ENCODE data around the gene CALM1.
A peak's percentile ranks its signal among the peaks of the same experiment; 100 is the strongest.
"Not testable (repeated sequence)": the region's sequence is repeated elsewhere in the genome, so short reads cannot be mapped to it uniquely, and the experiment has no call there.

Gene CALM1

DNA sequence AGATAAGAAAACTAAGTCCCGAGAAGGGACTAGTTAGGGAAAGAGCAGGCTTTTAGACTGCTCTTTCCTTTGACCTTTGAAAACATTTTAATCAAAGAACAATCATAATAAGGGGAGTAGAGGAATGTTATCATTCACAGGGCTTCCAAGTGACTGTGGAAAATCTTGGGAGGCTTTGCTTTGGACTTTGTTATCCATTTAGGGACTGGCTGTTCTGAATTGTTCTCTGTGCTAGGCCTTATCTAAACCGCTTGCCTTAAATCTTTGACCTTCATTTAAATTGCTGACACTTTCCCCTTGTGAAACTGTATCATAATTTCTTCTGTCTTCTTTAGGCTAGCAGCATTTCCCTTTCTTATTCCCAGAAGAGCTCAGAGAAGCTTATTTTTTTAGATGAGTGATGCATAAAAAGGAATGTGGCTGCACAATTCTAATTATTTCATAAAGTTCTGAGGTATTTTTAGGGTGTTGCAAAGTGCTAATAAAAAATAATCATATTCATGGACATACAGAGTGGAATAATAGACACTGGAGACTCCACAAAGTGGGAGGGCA lies 9.5 kb upstream of the CALM1 start:
- ChIA-PET POLR2A (no interaction called here), CTCF (interaction anchor here (1.9 kb wide), 1 partner anchor 10 kb away, joined by 5 read pairs; the partner anchor contains the start of gene CALM1)
- TF ChIP-seq, protein P1, sequence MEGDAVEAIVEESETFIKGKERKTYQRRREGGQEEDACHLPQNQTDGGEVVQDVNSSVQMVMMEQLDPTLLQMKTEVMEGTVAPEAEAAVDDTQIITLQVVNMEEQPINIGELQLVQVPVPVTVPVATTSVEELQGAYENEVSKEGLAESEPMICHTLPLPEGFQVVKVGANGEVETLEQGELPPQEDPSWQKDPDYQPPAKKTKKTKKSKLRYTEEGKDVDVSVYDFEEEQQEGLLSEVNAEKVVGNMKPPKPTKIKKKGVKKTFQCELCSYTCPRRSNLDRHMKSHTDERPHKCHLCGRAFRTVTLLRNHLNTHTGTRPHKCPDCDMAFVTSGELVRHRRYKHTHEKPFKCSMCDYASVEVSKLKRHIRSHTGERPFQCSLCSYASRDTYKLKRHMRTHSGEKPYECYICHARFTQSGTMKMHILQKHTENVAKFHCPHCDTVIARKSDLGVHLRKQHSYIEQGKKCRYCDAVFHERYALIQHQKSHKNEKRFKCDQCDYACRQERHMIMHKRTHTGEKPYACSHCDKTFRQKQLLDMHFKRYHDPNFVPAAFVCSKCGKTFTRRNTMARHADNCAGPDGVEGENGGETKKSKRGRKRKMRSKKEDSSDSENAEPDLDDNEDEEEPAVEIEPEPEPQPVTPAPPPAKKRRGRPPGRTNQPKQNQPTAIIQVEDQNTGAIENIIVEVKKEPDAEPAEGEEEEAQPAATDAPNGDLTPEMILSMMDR (IDR thresholded peaks at IDR 0.05; ENCODE audit: control extremely low read depth, extremely low read depth, low read depth, missing control alignments): no peak
- no peak for DNase-seq (ENCODE audit: extremely low spot score)

DNA sequence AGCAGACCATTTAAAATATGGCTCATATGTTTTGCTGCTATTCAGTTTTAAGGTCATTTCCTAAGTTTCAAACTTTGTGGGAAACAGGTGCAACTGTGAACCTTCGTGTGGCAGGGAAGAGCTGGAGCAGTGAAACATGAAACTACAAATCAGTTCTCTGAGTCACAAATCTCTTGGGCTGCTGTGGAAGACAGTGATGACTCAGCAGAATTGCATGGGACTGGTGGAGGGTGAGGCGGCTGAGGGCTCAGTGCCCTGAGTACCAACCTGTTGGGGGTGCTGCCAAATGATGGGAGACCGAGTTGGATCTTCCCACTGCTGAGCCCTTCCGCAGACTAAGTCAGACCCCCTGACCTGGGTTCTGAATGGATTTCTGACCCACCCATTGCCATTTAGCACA lies 8.4 kb upstream of the CALM1 start:
- ChIA-PET CTCF (interaction anchor here (3.7 kb wide), 1 partner anchor 13 kb away, joined by 22 read pairs; no protein-coding TSS in a partner anchor), POLR2A (no interaction called here)
- no peak for DNase-seq (ENCODE audit: extremely low spot score)
- TF ChIP-seq, protein P1 (IDR thresholded peaks at IDR 0.05; ENCODE audit: control extremely low read depth, extremely low read depth, low read depth, missing control alignments): no peak

DNA sequence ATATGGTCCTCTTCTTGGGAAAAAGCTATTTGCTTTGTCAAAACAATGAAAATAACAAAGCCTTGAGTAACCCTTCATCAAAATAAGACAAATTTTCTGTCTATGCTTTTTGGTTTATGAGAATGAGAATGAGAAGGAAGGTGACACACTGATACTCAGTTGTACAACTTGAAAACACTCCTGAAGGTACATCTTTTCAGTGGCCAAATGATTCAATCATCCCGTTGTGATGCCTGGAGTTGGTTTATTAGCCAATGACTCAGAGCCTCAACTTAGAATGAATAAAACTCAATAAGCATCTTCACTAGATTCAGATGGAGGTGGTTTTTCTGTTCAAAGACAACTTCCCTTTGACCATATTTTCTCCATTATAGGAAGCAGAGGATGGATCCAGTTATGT lies 7.8 kb upstream of the CALM1 start:
- ChIA-PET CTCF (interaction anchor here (1.4 to 3.7 kb wide), 2 partner anchors 12 to 40 kb away, joined by 3 to 22 read pairs; no protein-coding TSS in a partner anchor), POLR2A (no interaction called here)
- DNase-seq (ENCODE audit: extremely low spot score): no peak
- TF ChIP-seq, protein P1 (IDR thresholded peaks at IDR 0.05; ENCODE audit: control extremely low read depth, extremely low read depth, low read depth, missing control alignments): no peak

DNA sequence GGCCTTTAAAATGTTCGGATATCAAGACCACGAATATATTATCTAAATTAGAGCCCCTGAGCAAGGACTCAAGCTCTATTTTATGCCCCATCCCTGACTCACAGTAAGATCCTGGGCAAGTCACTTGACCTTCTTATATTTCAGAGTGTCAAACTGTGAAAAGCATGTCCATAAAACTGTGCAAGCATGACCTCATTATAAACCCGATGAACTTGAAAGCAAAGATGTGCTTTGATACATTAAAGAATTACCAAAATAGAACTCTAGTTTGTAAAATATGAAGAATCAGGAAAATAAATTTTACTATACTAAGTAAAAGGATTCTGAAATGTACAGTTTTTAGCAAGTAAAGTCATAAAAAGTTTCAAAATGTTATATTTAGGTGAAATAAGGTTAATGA lies 2.9 kb upstream of the CALM1 start:
- no peak for DNase-seq (ENCODE audit: extremely low spot score)
- TF ChIP-seq, protein P1 (IDR thresholded peaks at IDR 0.05; ENCODE audit: control extremely low read depth, extremely low read depth, low read depth, missing control alignments): no peak
- POLR2A ChIA-PET: no interaction called here
- CTCF ChIA-PET: interaction anchor here (1.3 kb wide), 1 partner anchor 60 kb away, joined by 3 read pairs; no protein-coding TSS in a partner anchor

DNA sequence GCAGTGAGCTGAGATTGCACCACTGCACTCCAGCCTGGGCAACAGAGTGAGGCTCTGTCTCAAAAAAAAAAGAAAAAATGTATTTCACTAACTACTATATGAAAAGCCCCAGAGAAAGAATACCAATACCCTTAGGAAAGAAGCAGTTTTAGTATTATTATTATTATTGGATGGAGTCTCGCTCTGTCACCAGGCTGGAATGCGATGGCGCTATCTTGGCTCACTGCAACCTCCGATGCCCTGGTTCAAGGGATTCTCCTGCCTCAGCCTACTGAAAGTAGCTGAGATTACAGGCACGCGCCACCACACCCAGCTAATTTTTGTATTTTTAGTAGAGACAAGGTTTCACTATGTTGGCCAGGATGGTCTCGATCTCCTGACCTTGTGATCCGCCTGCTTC lies 2.0 kb upstream of the CALM1 start:
- CTCF ChIA-PET: interaction anchor here (1.2 kb wide), 1 partner anchor 11 kb away, joined by 6 read pairs; no protein-coding TSS in a partner anchor

DNA sequence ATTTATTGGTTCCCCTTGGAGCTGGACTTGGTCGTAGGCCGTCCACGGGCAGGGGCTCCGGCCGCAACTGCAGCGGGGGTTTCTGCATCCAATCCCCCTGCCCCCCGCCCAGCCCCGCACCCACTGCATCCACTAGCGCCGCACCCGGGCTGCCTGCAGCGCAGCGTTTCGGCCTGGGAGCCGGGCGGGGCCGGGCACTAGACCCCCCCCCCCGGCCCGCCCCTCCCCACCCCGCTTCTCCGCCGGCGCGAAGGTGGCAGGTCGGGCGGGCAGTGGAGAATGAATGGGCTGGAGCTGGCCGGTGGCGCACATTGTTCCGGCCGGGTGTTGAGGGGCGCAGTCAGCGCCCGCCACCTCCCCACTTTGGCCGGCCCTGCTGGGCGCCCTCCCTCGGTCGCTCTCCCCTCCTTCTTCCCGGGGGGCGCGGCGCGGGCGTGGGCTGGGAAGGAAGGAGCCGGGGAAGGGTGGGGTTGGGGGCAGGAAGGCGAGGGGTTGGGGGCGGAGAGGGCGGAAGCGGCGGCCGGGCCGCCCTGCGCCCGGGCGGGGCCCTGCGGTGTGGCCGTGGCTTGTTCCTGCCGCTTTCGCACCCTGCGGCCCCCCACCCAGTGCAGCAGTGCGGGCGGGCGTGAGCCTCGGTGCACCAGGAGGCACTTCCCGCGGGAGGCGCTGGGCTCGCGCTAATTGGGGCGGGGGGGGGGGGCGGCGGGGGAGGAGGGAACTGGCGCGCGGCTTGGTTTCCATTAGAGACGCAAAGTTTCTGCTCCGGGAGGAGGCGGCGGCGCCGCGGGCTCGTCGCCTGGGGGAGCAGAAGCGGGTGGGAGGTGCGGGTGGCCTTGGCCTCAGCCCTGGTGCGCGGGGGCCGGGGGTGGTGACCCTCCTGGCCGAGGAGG lies 841 bp downstream of the CALM1 start:
- ChIA-PET CTCF (interaction anchor here (0.8 to 1.5 kb wide), 3 partner anchors 9 to 362 kb away, joined by 3 to 5 read pairs (median 4); no protein-coding TSS in a partner anchor), POLR2A (interaction anchor here (0.6 to 2.6 kb wide), 7 partner anchors 10 to 951 kb away, joined by 3 to 39 read pairs (median 3); no protein-coding TSS in a partner anchor)
- peak; percentile 72 for DNase-seq (ENCODE audit: extremely low spot score)
- TF ChIP-seq, protein P1 (IDR thresholded peaks at IDR 0.05; ENCODE audit: control extremely low read depth, extremely low read depth, low read depth, missing control alignments): no peak

More for the DNA sequence above, 2.0 kb upstream of the CALM1 start:
- DNase-seq (ENCODE audit: extremely low spot score); POLR2A ChIA-PET: not testable (repeated sequence)

Measured in GM10248 (cell line).